Measurements from ENCODE around the gene MMP25.

The MMP25 gene

GRCh38 chr16:3010510-3010909, 35.9 kb upstream of the MMP25 start:
- Mint-ChIP-seq H3K4me1 (peaks cover 20% of the 10 kb centered on the region), H3K4me3 (no peak overlapping the region), H3K27ac (ENCODE audit: low read depth) (no peak overlapping the region), H3K9me3 (no peaks in the 10 kb centered on the region), H3K36me3 (ENCODE audit: insufficient read depth) (no peaks in the 10 kb centered on the region), H3K27me3 (peaks cover 20% of the 10 kb centered on the region)
- DNase-seq (ENCODE audit: low spot score in 2 of 2) (no peak), ATAC-seq (replicated peaks; ENCODE audit: extremely low read depth, poor library complexity, severe bottlenecking) (no peak)

GRCh38 chr16:3012246-3012645, 34.1 kb upstream of the MMP25 start:
- H3K27ac Mint-ChIP-seq (ENCODE audit: low read depth): no peak overlapping the region
- DNase-seq (ENCODE audit: low spot score in 2 of 2) (no peak), ATAC-seq (replicated peaks; ENCODE audit: extremely low read depth, poor library complexity, severe bottlenecking) (no peak)
- H3K4me3 Mint-ChIP-seq: no peak overlapping the region
- H3K9me3 Mint-ChIP-seq: no peaks in the 10 kb centered on the region
- peaks cover 15% of the 10 kb centered on the region for H3K4me1 Mint-ChIP-seq
- no peaks in the 10 kb centered on the region for H3K36me3 Mint-ChIP-seq (ENCODE audit: insufficient read depth)
- peaks cover 11% of the 10 kb centered on the region for H3K27me3 Mint-ChIP-seq

GRCh38 chr16:3012828-3013420, 33.4 kb upstream of the MMP25 start, which contains the start of gene CLDN9:
Gene CLDN9 (plus strand): TSS chr16:3012923. CDS start chr16:3013363, 440 bp downstream.
- Mint-ChIP-seq H3K9me3 (no peaks in the 10 kb centered on the region), H3K4me3 (no peak within 1 kb of the TSS), H3K4me1 (peaks cover 8% of the 10 kb centered on the region), H3K36me3 (ENCODE audit: insufficient read depth) (no peaks in the 10 kb centered on the region), H3K27ac (ENCODE audit: low read depth) (no peak within 1 kb of the TSS), H3K27me3 (peaks cover 8% of the 10 kb centered on the region)
- DNase-seq (ENCODE audit: low spot score in 2 of 2) (no peak), ATAC-seq (replicated peaks; ENCODE audit: extremely low read depth, poor library complexity, severe bottlenecking) (no peak)

GRCh38 chr16:3013491-3013951, 32.8 kb upstream of the MMP25 start:
- Mint-ChIP-seq H3K4me1 (peaks cover 2% of the 10 kb centered on the region), H3K27ac (ENCODE audit: low read depth) (no peak overlapping the region), H3K36me3 (ENCODE audit: insufficient read depth) (no peaks in the 10 kb centered on the region), H3K9me3 (no peaks in the 10 kb centered on the region), H3K4me3 (no peak overlapping the region), H3K27me3 (peaks cover 8% of the 10 kb centered on the region)
- DNase-seq (ENCODE audit: low spot score in 2 of 2) (no peak), ATAC-seq (replicated peaks; ENCODE audit: extremely low read depth, poor library complexity, severe bottlenecking) (no peak)

GRCh38 chr16:3013998-3014690, 32.2 kb upstream of the MMP25 start:
- Mint-ChIP-seq H3K9me3 (no peaks in the 10 kb centered on the region), H3K4me1 (no peaks in the 10 kb centered on the region), H3K36me3 (ENCODE audit: insufficient read depth) (no peaks in the 10 kb centered on the region), H3K27me3 (peaks cover 8% of the 10 kb centered on the region), H3K27ac (ENCODE audit: low read depth) (no peak overlapping the region), H3K4me3 (no peak overlapping the region)
- DNase-seq (ENCODE audit: low spot score in 2 of 2) (no peak), ATAC-seq (replicated peaks; ENCODE audit: extremely low read depth, poor library complexity, severe bottlenecking) (no peak)

GRCh38 chr16:3014971-3015370, 31.4 kb upstream of the MMP25 start:
- no peak overlapping the region for H3K27ac Mint-ChIP-seq (ENCODE audit: low read depth)
- ATAC-seq (replicated peaks; ENCODE audit: extremely low read depth, poor library complexity, severe bottlenecking) (no peak), DNase-seq (ENCODE audit: low spot score in 2 of 2) (no peak)
- H3K4me3 Mint-ChIP-seq: no peak overlapping the region
- H3K27me3 Mint-ChIP-seq: peaks cover 8% of the 10 kb centered on the region
- no peaks in the 10 kb centered on the region for H3K9me3 Mint-ChIP-seq
- peaks cover 2% of the 10 kb centered on the region for H3K36me3 Mint-ChIP-seq (ENCODE audit: insufficient read depth)
- peaks cover 3% of the 10 kb centered on the region for H3K4me1 Mint-ChIP-seq

- Mint-ChIP-seq H3K36me3 (ENCODE audit: insufficient read depth) (peaks cover 3% of the 10 kb centered on the region), H3K27me3 (peaks cover 8% of the 10 kb centered on the region), H3K4me1 (peaks cover 10% of the 10 kb centered on the region), H3K27ac (ENCODE audit: low read depth) (no peak overlapping the region), H3K4me3 (no peak overlapping the region), H3K9me3 (no peaks in the 10 kb centered on the region)
- ATAC-seq (replicated peaks; ENCODE audit: extremely low read depth, poor library complexity, severe bottlenecking): no peak
- no peak for DNase-seq (ENCODE audit: low spot score in 2 of 2)
These were observed 30.4 kb upstream of the MMP25 start for GRCh38 chr16:3015865-3016521.

GRCh38 chr16:3017344-3017743, 29.0 kb upstream of the MMP25 start:
- Mint-ChIP-seq H3K27me3 (peaks cover 8% of the 10 kb centered on the region), H3K9me3 (no peaks in the 10 kb centered on the region), H3K4me3 (no peak overlapping the region), H3K27ac (ENCODE audit: low read depth) (no peak overlapping the region), H3K36me3 (ENCODE audit: insufficient read depth) (peaks cover 5% of the 10 kb centered on the region), H3K4me1 (peaks cover 24% of the 10 kb centered on the region)
- no peak for ATAC-seq (replicated peaks; ENCODE audit: extremely low read depth, poor library complexity, severe bottlenecking)
- DNase-seq (ENCODE audit: low spot score in 2 of 2): no peak

- peaks cover 8% of the 10 kb centered on the region for H3K27me3 Mint-ChIP-seq
- no peak within 1 kb of the TSS for H3K27ac Mint-ChIP-seq (ENCODE audit: low read depth)
These were observed 28.4 kb upstream of the MMP25 start, which contains the start of gene CLDN6 for GRCh38 chr16:3017794-3018506. Gene CLDN6 (minus strand): TSS chr16:3018183. CDS start chr16:3016021, 2,162 bp downstream.

GRCh38 chr16:3019594-3020246, 26.6 kb upstream of the MMP25 start:
- H3K4me1 Mint-ChIP-seq: peaks cover 41% of the 10 kb centered on the region
- H3K27ac Mint-ChIP-seq (ENCODE audit: low read depth): peak overlapping the region; percentile 67
- H3K4me3 Mint-ChIP-seq: peak overlapping the region; percentile 76
- DNase-seq (ENCODE audit: low spot score in 2 of 2) (no peak), ATAC-seq (replicated peaks; ENCODE audit: extremely low read depth, poor library complexity, severe bottlenecking) (no peak)
- peaks cover 11% of the 10 kb centered on the region for H3K36me3 Mint-ChIP-seq (ENCODE audit: insufficient read depth)
- no peaks in the 10 kb centered on the region for H3K9me3 Mint-ChIP-seq
- H3K27me3 Mint-ChIP-seq: no peaks in the 10 kb centered on the region

More at GRCh38 chr16:3017794-3018506, 28.4 kb upstream of the MMP25 start, which contains the start of gene CLDN6:
- ATAC-seq (replicated peaks; ENCODE audit: extremely low read depth, poor library complexity, severe bottlenecking): no peak
- H3K9me3 Mint-ChIP-seq: no peaks in the 10 kb centered on the region
- no peak for DNase-seq (ENCODE audit: low spot score in 2 of 2)
- peaks cover 30% of the 10 kb centered on the region for H3K4me1 Mint-ChIP-seq
- peaks cover 5% of the 10 kb centered on the region for H3K36me3 Mint-ChIP-seq (ENCODE audit: insufficient read depth)
- H3K4me3 Mint-ChIP-seq: no peak within 1 kb of the TSS

- peak; percentile 15 for ATAC-seq (replicated peaks; ENCODE audit: extremely low read depth, poor library complexity, severe bottlenecking)
- peaks cover 41% of the 10 kb centered on the region for H3K4me1 Mint-ChIP-seq
- peaks cover 11% of the 10 kb centered on the region for H3K36me3 Mint-ChIP-seq (ENCODE audit: insufficient read depth)
- peak within 1 kb of the TSS; percentile 76 for H3K4me3 Mint-ChIP-seq
- H3K27me3 Mint-ChIP-seq: no peaks in the 10 kb centered on the region
- H3K9me3 Mint-ChIP-seq: no peaks in the 10 kb centered on the region
- peak; percentile 36 to 44 for DNase-seq (ENCODE audit: low spot score in 2 of 2)
- peak within 1 kb of the TSS; percentile 67 for H3K27ac Mint-ChIP-seq (ENCODE audit: low read depth)
These were observed 26.1 kb upstream of the MMP25 start, which contains the start of gene TNFRSF12A for GRCh38 chr16:3020247-3020603. Gene TNFRSF12A (plus strand): TSS chr16:3020368. CDS start chr16:3020398, 30 bp downstream.

All from central memory CD8-positive, alpha-beta T cell (primary cell).